GM19438 (cell line): ENCODE measurements around the gene MPP2.
"Not testable (repeated sequence)": the region's sequence is repeated elsewhere in the genome, so short reads cannot be mapped to it uniquely, and the experiment has no call there.

Experiments
- ATAC-seq: cut with Tn5 transposase; IDR thresholded peaks from one replicate; pipeline ENCODE4 v1.9.1; 2021; ENCODE audit warnings: low read depth; ENCODE audit not compliant: unreplicated experiment

MPP2 gene, protein sequence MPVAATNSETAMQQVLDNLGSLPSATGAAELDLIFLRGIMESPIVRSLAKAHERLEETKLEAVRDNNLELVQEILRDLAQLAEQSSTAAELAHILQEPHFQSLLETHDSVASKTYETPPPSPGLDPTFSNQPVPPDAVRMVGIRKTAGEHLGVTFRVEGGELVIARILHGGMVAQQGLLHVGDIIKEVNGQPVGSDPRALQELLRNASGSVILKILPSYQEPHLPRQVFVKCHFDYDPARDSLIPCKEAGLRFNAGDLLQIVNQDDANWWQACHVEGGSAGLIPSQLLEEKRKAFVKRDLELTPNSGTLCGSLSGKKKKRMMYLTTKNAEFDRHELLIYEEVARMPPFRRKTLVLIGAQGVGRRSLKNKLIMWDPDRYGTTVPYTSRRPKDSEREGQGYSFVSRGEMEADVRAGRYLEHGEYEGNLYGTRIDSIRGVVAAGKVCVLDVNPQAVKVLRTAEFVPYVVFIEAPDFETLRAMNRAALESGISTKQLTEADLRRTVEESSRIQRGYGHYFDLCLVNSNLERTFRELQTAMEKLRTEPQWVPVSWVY

DNA sequence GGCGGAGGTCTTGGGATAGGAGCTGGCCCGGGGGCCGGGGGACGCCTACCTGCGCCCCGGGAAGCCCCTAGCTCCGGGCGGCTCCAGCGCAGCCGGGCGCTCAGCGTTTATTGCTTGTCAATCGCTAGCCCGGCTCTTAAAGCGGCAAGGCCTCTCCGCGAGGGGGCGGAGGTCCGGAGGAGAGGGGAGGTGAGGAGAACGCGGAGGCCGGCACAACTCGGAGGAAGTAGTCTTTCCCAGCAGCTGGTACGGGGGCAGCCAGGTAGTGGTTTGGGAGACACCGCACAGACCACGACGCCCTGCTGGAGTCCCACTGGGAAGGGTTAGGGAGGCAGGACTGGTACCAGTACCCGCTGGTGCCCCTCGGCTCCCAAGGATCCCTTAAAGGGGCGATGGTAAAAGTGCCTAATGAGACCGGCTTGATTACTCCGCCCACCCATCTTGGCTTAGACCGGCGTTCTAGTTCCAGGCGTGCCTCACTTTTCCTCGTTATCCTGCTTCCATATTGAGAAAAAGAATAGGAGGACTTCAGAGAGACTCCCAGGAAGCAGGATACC, at the start of gene MPP2:
TSS of gene MPP2 (minus strand) at position 112 of the 557 bp plus-strand sequence. CDS start 3,076 bp downstream, outside the sequence.
- no peak for ATAC-seq

DNA sequence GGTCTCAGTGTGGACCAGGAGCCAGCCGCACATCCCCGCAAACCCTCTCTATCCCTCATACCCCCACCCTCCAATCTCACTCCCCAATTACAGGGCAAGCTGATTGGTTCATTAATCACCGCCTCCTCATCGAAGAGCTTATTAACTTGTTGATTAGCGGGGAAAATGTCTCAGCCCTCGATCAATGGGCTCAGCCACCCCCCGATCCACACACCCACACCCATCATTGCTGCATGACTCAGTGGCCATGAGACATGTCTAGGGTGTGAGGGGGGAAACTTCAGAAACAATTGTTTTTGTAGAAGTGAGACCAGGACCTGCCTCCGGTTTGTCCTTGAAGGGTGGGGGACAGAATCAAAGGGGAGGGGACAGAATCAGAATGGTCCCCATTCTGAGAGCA, 48.9 kb upstream of the MPP2 start:
- ATAC-seq, result no peak

DNA sequence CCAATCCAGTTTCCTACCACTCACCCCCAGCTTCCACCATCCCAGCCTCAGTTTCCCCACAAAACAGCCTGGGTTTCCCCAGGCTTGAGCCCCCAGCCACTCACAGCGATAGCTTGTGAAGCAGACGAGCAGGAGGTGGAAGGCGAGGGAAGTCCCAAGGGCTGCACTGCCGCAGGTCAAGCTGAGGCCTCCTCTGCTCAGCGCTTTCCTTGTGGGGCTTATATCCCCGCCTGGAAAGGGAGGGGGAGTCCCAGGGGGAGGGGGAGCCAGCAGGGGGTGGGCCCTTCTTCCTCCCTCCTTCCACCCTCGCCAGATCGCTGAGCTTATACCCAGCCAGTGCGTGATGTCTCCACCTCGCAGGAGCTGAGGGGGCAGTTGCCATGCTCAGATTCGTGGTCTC, 46.4 kb upstream of the MPP2 start, which contains the start of gene PYY:
TSS of gene PYY (minus strand) at position 195 of the 400 bp plus-strand sequence. CDS start 457 bp downstream, outside the sequence.
- ATAC-seq, result no peak

DNA sequence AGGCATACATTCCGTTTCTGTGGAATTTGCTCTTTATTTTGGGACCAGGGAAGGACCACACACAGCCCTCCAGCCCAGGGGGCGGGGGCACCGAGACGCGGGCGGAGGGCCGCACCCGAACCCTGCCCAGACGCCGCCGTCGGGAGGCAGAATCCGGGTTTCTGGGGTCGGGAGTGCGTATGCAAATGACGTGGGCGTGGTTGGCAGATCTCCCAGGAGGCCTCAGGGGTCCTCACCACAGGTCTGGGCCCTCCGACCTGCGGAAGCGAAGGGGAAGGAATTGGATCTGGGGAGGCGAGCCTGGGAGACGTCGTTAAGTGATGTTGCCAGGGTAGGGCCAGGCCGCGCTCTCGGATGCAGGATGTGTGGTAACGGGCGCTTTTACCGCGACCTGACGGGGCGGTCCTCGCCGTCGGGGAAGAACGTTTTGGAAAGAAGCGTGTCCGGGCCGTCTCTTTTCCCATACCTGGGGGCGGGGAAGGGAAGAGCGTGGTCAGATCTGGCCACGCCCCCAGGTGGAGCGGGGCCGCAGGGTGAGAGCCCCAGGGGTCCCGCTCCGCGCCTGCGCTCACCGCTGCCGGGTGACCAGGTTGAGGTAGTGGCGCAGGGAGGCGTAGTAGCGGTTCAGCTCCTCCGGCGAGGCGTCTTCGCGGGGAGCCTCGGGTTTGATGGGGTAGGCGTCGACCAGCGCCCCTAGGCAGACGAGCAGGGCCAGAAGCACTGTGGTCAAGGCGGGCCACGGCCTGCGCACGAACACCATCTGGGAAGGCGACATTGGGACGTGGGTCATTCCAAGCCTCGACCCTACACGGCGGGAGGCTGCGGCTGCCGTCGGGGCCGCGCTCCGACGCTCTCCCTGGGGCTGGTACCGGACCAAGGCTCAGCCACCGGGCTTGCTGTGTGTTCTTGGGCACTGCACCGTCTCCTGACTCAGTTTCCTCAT, 45.7 kb upstream of the MPP2 start:
- no peak for ATAC-seq

DNA sequence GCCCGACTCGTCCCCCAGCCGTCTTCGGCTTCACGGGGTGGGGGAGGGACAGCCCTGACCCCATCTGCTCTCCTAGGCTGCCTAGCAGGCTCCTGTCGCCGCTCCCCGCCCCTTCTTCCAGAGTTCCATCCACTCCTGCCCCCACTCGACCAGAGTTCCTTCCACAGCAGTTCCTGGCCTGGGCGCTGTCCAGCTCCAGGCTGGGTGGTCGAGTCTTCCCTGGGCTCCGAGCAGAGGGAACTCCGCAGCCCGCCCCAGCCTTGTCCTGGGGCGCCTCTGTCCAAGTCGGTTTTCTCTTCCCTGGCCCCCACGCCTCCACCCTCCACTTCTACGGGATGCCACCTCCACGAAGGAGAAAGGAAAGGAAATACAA, 45.0 kb upstream of the MPP2 start:
- ATAC-seq, result no peak

DNA sequence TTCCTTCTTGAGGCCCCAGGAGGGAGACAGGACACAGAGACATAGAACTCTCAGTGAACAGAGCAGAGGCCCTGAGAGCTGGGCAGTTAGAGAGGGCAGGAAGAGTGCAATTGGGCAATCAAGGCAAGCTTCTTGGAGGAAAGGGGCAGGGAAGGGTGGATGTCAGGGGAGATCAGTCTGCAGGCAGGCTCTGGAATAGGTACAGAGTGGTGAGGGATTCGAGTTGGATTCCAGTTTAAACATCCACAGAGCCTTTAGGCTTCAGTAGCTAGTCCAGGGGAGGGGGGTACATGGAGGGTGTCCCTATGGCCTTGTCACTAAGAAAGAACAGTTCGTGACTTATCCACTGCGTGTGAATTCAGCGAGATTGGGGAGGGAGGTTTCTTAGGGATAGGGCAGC, 44.4 kb upstream of the MPP2 start:
- no peak for ATAC-seq

DNA sequence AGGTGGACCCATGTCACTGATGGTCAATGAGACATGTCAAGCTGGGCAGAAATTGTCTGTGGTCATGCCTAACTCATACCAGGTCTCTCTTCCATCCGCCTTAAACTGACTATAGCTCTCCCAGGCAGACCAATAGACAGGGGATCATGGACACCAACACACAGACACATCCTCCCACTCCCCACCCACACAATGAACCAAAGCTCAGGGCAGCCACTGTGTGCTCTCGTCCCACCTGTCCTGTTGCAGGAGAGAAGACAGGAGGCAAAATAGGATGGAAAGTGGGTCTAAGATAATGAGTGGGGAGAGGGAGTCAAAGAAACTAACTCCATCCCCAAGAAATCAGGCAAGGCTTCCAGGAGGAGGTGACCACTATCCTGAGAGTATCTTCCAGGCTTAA, 43.2 kb upstream of the MPP2 start:
- ATAC-seq, result no peak

DNA sequence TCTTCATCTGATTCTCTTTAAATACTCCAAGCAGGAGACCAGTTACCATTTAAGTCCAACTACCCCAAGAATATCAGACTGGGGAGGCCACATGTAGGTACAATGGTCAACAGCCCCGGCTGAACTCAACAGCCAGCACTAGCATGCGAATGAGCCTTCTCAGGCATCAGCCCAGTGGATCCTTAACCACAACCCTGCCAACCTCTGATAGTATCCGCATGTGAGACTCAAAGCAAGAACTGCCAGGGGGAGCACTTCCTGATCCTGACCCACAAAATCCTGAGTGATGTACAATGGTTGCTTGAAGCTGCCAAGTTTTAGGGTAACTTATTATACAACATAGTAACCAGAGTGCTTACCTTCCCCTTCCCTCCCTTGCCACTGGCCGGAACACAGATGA, 42.4 kb upstream of the MPP2 start:
- no peak for ATAC-seq

DNA sequence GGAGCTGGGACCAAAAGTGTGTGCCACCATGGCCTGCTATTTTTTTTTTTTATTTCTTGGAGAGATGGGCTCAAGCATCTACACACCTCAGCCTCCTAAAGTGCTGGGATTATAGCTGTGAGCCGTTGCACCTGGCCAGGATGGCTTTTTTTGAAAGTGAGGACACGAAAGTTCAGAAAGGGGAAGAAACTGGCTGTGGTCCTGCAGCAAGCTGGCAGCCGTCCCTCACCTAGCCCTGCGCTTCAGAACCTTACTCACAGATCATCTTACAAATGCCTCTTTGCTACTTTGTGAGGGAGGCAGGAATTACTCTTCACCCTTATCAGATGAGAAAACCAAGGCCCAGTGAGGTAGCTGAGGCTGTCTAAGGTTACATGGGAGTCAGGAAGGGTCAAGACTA, 39.4 kb upstream of the MPP2 start:
- ATAC-seq, result no peak

DNA sequence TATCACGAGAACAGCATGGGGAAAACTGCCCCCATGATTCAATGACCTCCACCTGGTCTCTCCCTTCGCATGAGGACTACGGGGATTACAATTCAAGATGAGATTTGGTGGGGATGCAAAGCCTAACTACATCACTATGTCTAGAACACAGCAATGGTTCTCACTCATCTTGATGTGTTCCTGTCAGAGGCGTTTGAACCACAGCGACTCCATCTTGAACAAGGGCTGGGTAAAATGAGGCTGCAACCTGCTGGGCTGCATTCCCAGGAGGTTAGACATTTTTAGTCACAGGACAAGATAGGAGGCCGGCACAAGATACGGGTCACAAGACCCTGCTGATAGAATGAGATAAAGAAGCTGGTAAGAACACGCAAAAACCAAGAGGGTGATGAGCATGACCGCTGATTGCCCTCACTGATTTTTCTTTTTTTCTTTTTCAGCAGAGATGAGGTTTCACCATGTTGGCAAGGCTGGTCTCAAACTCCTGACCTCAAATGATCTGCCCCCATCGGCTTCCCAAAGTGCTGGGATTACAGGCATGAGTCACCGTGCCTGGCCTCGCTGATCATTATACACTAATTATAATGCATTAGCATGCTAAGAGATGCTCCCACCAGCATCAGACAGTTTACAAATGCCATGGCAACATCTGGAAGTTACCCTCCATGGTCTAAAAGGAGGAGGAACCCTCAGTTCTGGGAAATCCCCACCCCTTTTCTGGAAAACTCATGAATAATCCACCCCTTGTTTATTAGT, 37.9 kb upstream of the MPP2 start:
- no peak for ATAC-seq

DNA sequence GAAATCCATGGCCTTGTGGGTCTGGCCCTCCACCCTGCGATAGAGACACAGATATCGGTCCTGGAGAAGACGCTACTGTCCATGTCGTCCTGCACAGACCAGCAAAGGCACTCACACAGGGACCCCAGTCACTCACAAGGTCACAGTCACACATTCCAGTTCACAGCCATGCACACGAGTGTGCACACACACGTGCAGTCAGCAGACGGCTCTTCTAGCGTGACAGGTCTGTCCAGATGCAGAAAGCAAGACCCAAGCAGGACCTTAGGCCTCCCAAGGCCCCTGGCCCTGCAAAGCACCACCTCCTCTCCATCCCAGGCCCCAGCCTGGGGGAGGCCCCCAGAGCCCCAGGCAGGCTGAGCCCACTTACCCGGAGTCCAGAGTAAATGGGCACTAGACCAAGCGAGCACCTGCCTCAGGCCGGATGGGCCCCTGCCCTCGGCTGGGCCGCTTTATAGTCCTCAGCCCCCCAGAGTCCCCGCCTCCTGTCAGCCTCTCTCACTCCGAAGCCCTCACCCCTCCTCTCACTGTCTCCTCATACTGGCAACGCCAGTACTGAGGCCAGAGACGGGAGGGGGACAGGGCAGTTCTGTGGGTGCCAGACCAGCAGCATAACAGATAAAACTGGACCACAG, 34.8 kb upstream of the MPP2 start, which contains the start of gene PPY:
TSS of gene PPY (minus strand) at position 426 of the 635 bp plus-strand sequence. CDS start 822 bp downstream, outside the sequence.
- no peak for ATAC-seq

DNA sequence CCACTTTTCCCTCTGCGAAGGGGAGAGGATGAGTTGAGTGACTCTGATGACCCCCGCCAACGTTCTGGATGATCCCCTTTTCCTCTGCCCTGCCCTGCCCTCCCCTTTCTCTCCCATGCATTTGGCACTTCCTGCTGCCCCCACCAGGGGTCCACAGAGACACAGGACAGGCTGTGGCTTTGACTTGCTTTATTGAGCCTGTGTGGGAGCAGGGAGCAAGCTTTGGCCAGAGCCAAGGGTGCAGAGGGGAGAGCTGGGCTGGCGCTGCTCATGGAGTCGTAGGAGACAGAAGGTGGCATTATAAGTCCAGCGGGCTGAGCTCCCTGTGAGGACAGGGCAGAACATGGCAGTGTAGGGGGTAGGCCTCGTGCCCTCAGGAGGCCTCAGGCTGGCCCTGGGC, 33.3 kb upstream of the MPP2 start:
- no peak for ATAC-seq

DNA sequence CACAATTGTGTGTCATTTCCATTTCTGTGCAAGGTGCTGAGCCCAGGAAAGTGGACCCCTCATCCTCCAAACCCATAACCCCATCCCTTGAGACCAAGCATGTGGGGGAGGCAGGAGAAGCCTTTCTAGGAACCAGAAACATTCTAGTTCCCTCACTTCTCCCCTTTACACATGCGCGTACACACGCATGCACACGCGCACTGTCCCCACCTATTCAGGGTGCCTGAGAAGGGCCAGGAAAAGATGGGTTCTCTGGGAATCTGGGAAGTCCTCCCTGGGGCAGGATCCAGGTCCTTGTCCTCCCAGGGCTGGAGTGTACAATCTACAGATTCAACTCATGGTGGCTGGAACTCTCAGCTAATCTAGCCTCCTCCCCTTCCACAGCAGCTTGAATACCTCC, 32.5 kb upstream of the MPP2 start:
- ATAC-seq, result no peak

DNA sequence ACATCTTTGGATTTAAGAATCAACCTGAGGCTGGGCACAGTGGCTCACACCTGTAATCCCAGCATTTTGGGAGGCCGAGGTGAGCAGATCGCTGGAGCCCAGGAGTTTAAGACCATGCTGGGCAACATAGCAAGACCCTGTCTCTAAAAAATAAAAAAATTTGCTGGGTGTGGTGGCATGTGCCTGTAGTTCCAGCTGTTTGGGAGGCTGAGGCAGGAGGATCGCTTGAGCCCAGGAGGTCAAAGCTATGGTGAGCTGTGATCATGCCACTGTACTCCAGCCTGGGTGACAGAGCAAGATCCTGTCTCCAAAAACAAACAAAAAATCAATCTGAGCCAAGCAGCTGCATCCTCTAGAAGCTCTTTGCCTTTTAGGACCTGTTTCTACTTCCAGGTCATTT, 32.1 kb upstream of the MPP2 start:
- ATAC-seq, result not testable (repeated sequence)

DNA sequence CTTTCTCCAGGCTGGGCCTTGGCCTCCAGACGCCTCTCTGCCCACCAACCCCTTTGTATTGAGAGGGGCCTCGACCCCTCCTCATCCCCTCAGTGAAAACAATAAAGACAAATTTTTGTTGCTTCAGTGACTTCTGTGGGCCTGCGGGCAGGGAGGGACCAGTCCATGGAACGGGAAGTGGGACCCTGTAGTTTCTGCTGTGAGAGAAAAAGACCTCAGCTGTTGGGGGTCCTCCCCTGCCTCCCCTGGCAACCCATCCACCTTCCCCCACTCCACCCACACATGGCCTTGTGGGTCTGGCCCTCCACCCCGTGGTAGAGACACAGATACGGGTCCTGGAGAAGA, 31.5 kb upstream of the MPP2 start:
- ATAC-seq, result no peak

DNA sequence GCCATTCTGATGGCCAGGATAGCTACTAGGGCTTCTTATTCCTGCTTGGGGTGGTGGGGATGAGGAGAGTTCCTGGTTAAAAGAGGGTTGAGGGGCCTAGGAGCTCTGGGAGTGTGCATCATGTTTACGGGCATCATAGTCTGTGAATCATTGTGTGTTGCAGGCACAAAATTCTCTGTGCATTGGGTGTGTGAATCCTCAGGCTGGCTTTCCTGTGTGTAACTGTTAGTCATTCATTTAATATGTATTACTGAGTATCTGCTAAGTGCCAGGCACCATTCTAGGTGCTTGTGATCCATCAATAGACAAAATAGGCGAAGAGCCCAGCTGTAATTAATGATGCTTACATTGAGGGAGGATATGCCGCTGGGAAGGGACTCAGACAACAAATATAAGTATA, 29.1 kb upstream of the MPP2 start:
- ATAC-seq, result no peak

DNA sequence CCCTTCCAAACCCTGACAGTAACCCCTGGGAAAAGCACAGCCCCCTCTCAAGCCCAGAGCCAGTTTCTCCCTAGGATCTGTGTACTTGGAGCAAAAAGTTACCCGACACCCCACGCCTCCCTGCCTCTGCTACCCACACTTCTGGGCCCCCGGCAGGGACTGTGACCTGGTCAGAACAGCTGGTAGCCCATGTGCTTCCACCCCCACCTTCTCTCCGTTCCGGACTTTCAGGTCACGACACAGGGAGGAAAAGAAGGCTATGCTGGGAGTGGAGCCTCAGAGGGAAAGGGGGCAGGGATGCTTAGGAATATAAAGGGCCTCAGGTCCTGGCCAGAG, 28.6 kb upstream of the MPP2 start:
- ATAC-seq, result no peak

DNA sequence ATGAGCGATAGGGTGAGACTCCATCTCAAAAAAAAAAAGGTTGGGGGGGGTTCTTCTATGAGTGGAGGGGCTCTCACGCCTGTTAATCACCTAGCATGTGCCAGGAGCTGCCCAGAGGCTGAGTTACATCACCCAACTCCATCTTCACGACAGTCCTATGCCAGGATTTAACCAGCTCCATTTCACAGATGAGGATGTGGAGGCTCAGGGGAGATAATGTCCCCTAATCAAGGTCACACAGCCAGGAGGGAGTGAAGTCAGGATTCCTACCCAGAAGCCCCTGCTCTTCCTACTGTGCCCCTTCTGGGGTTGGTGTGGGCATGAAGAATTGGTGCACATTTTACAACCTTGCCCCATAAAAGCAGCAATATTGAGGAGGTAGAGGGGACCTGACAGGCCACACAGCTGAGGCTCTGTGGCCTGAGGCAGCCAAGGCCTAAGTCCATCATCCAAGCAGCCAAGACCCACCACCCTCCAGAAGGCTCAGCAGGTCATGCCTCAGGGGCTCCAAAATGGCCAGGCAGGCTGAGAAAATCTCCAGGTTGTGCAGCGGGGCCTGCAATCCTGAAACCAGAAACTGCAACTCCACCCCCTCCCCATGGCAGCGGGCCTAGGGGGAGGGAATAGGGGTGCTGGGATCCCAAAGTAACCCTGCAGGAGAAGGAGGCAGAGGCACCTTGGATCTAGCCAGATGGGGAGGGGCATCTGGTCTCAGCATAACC, 28.0 kb upstream of the MPP2 start:
- ATAC-seq, result no peak

DNA sequence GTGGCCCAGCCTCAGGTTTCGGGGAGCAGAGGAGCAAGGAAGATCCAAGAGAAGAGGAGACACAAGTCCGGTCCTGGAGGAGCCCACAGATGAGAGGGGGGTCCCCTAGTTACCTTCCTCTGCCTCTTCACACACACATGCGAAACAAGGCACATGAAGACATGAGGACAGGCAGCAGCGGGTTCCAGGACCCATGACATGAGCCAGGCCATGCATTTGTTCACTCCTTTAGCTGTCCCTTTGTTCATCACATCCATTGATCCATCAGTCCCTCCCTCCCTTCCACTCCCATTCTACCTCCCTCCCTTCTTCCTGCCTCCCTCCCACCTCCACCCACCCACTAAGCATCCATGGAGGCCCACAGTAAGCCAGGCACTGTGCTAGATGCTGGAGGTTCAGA, 25.6 kb upstream of the MPP2 start:
- ATAC-seq, result no peak
